ENCODE measurements around the gene GHRHR.

DNA sequence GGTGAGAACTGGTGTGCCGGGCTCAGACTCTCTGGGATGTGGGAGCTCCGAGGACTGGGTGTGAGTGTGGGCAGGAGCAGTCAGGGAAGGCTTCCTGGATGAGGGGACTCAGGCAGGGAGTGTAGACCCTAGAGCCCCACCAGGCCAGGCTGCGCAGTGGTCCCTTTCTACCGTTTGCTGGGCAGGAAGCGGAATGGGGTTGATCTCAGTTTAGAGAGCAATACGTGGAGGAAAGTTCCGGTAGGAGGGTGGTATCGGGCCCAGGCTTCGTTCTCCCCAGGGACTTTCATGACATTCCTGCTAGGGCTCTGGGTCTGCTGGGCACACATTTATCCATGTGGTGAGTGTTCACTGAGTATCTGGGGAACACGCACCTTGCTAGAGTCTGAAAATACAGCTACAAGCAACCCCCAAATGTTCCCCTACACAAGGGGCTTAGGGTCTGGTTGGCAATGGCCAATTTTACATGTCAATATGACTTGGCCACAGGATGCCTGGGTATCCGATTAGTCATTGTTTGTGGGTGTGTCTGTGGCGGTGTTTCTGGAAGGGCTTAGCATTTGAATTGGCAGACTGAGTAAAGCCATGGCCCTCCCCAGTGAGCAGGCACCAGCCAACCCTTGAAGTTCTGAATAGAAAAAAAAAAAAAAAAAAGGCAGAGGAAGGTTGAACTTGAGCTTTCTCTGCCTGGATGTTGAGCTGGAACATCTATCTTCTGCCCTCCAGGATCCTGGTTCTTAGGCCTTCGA is 20.8 kb downstream of the GHRHR start:
- no peak for TF ChIP-seq POLR2A (IDR thresholded peaks at IDR 0.05; ENCODE audit: extremely low read depth, insufficient read length)
- TF ChIP-seq, protein P1, sequence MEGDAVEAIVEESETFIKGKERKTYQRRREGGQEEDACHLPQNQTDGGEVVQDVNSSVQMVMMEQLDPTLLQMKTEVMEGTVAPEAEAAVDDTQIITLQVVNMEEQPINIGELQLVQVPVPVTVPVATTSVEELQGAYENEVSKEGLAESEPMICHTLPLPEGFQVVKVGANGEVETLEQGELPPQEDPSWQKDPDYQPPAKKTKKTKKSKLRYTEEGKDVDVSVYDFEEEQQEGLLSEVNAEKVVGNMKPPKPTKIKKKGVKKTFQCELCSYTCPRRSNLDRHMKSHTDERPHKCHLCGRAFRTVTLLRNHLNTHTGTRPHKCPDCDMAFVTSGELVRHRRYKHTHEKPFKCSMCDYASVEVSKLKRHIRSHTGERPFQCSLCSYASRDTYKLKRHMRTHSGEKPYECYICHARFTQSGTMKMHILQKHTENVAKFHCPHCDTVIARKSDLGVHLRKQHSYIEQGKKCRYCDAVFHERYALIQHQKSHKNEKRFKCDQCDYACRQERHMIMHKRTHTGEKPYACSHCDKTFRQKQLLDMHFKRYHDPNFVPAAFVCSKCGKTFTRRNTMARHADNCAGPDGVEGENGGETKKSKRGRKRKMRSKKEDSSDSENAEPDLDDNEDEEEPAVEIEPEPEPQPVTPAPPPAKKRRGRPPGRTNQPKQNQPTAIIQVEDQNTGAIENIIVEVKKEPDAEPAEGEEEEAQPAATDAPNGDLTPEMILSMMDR (IDR thresholded peaks at IDR 0.05; ENCODE audit: low read depth, low read length) = no peak
- TF ChIP-seq MYC (IDR thresholded peaks at IDR 0.05; ENCODE audit: low read depth, low read length) = no peak
- TF ChIP-seq, protein P2, sequence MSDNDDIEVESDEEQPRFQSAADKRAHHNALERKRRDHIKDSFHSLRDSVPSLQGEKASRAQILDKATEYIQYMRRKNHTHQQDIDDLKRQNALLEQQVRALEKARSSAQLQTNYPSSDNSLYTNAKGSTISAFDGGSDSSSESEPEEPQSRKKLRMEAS (IDR thresholded peaks at IDR 0.05; ENCODE audit: low read depth, low read length) = no peak

Measured in NB4 (cell line).